Esophagus squamous epithelium (tissue), 4 donors: ENCODE data around the gene ACSF3.

Source experiments
- CTCF ChIP-seq, 6 experiments: fragments of 450-650 bp in 4 of 6; fragments of 200-600 bp in 2 of 6; sonication (generic) in 2 of 6; IDR thresholded peaks; one replicate each; pipeline ENCODE4 v1.5.1; 2016 to 2019; ENCODE audit warnings: antibody characterized with exemption in 6 of 6, mild to moderate bottlenecking in 4 of 6, moderate library complexity in 4 of 6
- POLR2A ChIP-seq, 4 donors: fragments of 450-650 bp; IDR thresholded peaks; one replicate each; pipeline ENCODE4 v1.6.1; 2017; ENCODE audit warnings: antibody characterized with exemption in 4 of 4, mild to moderate bottlenecking in 4 of 4, moderate library complexity in 3 of 4

- TF ChIP-seq CTCF (IDR thresholded peaks at IDR 0.05) (no peak), POLR2A (IDR thresholded peaks at IDR 0.05) (no peak)
Observed at GRCh38 chr16:89160977-89161701, 67.5 kb downstream of the ACSF3 start.
